ENCODE data around the gene ZNF672. TPM values are rescaled to one million over a fixed set of nuclear protein-coding genes. Genes with fewer than 3 reads are reported as not detected.

Gene ZNF672
- total and polyA plus RNA-seq, 4 donors: 6.4 to 28.0 (median 20.1) TPM

GRCh38 chr1:248838357-248839167 is 538 bp downstream of the ZNF672 start:
- peak; percentile 91 for DNase-seq (ENCODE audit: low spot score)
- Histone ChIP-seq H3K4me3 (ENCODE audit: low read depth in 1 of 3, low read length in 3 of 3) (peak overlapping the region; percentile 50 to 96 (median 76)), H3K9me3 (ENCODE audit: control insufficient read depth in 4 of 4, low read length in 3 of 4) (no peaks in the 10 kb centered on the region), H3K36me3 (ENCODE audit: control insufficient read depth in 4 of 4, insufficient read depth in 3 of 4, low read depth in 1 of 4, low read length in 3 of 4) (no peaks in the 10 kb centered on the region), H3K4me1 (ENCODE audit: control insufficient read depth in 4 of 4, insufficient read depth in 4 of 4, low read length in 3 of 4) (peaks cover 7 to 23% (median 15%) of the 10 kb centered on the region in 4 donors), H3K27ac (ENCODE audit: low read depth in 1 of 2, low read length in 2 of 2) (peak overlapping the region; percentile 99 to 100), H3K9ac (ENCODE audit: low read depth in 1 of 2, low read length in 2 of 2) (peak overlapping the region; percentile 48 to 81), H3K27me3 (ENCODE audit: control insufficient read depth in 4 of 4, insufficient read depth in 4 of 4, low read length in 3 of 4) (no peaks in the 10 kb centered on the region)
- no peak for TF ChIP-seq FOXA1 (IDR thresholded peaks at IDR 0.05)
- peak; percentile 38 for TF ChIP-seq SP1 (IDR thresholded peaks at IDR 0.05)
- TF ChIP-seq CTCF (IDR thresholded peaks at IDR 0.05; ENCODE audit: low read depth, low read length, missing input control): no peak
- TF ChIP-seq HNF4A (conservative IDR thresholded peaks at IDR 0.05): peak in 1 of 2 donors; percentile 25
- TF ChIP-seq TAF1 (conservative IDR thresholded peaks at IDR 0.05): peak; percentile 88
- peak; percentile 80 to 87 for TF ChIP-seq RXRA (IDR thresholded peaks at IDR 0.05)
- no peak for TF ChIP-seq FOXA2 (IDR thresholded peaks at IDR 0.05)
- no peak for TF ChIP-seq EGR1 (IDR thresholded peaks at IDR 0.05; ENCODE audit: low read depth in 2 of 2)
- TF ChIP-seq ATF3 (IDR thresholded peaks at IDR 0.05): no peak
- TF ChIP-seq HNF4G (IDR thresholded peaks at IDR 0.05): no peak
- peak; percentile 67 for TF ChIP-seq MAX (IDR thresholded peaks at IDR 0.05)
- TF ChIP-seq YY1 (IDR thresholded peaks at IDR 0.05): peak; percentile 58
- peak; percentile 81 for TF ChIP-seq REST (IDR thresholded peaks at IDR 0.05)
- no peak for TF ChIP-seq NR2F2 (IDR thresholded peaks at IDR 0.05)
- peak in 1 of 2 donors; percentile 64 for TF ChIP-seq GABPA (IDR thresholded peaks at IDR 0.05 in 1 of 2, conservative IDR thresholded peaks at IDR 0.05 in 1 of 2)
- peak in 1 of 2 donors; percentile 11 for TF ChIP-seq JUND (IDR thresholded peaks at IDR 0.05)
- WGBS: under 1% methylated on average over 82 of the region's 82 CpGs

- Histone ChIP-seq H3K9me3 (ENCODE audit: control insufficient read depth in 4 of 4, low read length in 3 of 4) (no peaks in the 10 kb centered on the region), H3K9ac (ENCODE audit: low read depth in 1 of 2, low read length in 2 of 2) (peak overlapping the region; percentile 48 to 81), H3K4me1 (ENCODE audit: control insufficient read depth in 4 of 4, insufficient read depth in 4 of 4, low read length in 3 of 4) (peaks cover 7 to 23% (median 15%) of the 10 kb centered on the region in 4 donors), H3K4me3 (ENCODE audit: low read depth in 1 of 3, low read length in 3 of 3) (peak overlapping the region; percentile 50 to 96 (median 76)), H3K36me3 (ENCODE audit: control insufficient read depth in 4 of 4, insufficient read depth in 3 of 4, low read depth in 1 of 4, low read length in 3 of 4) (peaks cover 0 to under 1% (median 0%) of the 10 kb centered on the region in 4 donors), H3K27ac (ENCODE audit: low read depth in 1 of 2, low read length in 2 of 2) (peak overlapping the region; percentile 99 to 100), H3K27me3 (ENCODE audit: control insufficient read depth in 4 of 4, insufficient read depth in 4 of 4, low read length in 3 of 4) (no peaks in the 10 kb centered on the region)
- WGBS: 16% methylated on average over 10 of the region's 10 CpGs
- TF ChIP-seq GABPA (IDR thresholded peaks at IDR 0.05 in 1 of 2, conservative IDR thresholded peaks at IDR 0.05 in 1 of 2): no peak
- TF ChIP-seq TAF1 (conservative IDR thresholded peaks at IDR 0.05): no peak
- no peak for TF ChIP-seq ZBTB33 (IDR thresholded peaks at IDR 0.05)
- TF ChIP-seq SP1 (IDR thresholded peaks at IDR 0.05): no peak
- TF ChIP-seq NR2F2 (IDR thresholded peaks at IDR 0.05): no peak
- no peak for DNase-seq (ENCODE audit: low spot score)
These were observed 1.1 kb downstream of the ZNF672 start for GRCh38 chr1:248839168-248839555.

Measured in liver (tissue), 9 donors.